HepG2 (cell line): Measurements from ENCODE around the gene KIF19. TPM values are rescaled to one million over a fixed set of nuclear protein-coding genes. Genes with fewer than 3 reads are reported as not detected.

ENCODE experiments used
- ATAC-seq: fragments of 200-7000 bp; cut with Tn5 transposase; 3 replicates; pipeline ENCODE4 v1.9.1; 2020; ENCODE audit warnings: mild to moderate bottlenecking, moderate library complexity
- BruUV-seq: library from RNA; stranded (reverse); fragments of 400-500 nt; replicated peaks from 2 replicates; lab custom pipeline; 2021; lab: Mats Ljungman, UMichigan
- CTCF ChIA-PET: fragments of 300-600 bp; formaldehyde crosslinking; extraction: SDS; loops from one replicate; lab custom pipeline; 2021; ENCODE audit warnings: low total read pairs, inconsistent platforms, low intra/inter-chr PET ratio; lab: Yijun Ruan, JAX
- POLR2A ChIA-PET: fragments of 350-600 bp; sonication (Branson Sonifier 250); formaldehyde crosslinking; loops from one replicate; lab custom pipeline; 2020; ENCODE audit warnings: antibody characterized with exemption, inconsistent platforms; lab: Yijun Ruan, JAX
- DNase-seq: peaks from one replicate; pipeline ENCODE4 v3.0.0-alpha.2; 2015; ENCODE audit warnings: low spot score
- FAIRE-seq: peaks from 3 replicates; lab custom pipeline; 2011; peaks lifted over from hg19 to GRCh38; lab: Jason Lieb, UNC
- H2AFZ ChIP-seq: one replicate; pipeline ENCODE4 v1.6.1; 2011; ENCODE audit warnings: low read length, inconsistent platforms
- H3K27ac ChIP-seq: fragments of 300-600 bp; 3 replicates; pipeline ENCODE4 v1.8.0; 2011; ENCODE audit warnings: mixed run types, mild to moderate bottlenecking, mixed read lengths, low read length, inconsistent platforms; ENCODE audit not compliant: insufficient read depth; ENCODE audit errors: extremely low read length
- H3K27me3 ChIP-seq, 2 experiments: fragments of 200-600 bp in 1 of 2; 2 replicates in 1 of 2; 3 replicates in 1 of 2; pipeline versions ENCODE4 v1.6.0 to v1.8.0; 2011; ENCODE audit warnings: low read length in 2 of 2, mild to moderate bottlenecking in 2 of 2, moderate library complexity in 2 of 2, inconsistent platforms in 1 of 2; ENCODE audit not compliant: insufficient read depth in 2 of 2, control insufficient read depth in 1 of 2
- H3K36me3 ChIP-seq, 2 experiments: fragments of 200-600 bp in 1 of 2; replicated peaks in 1 of 2; 2 replicates in 1 of 2; 3 replicates in 1 of 2; pipeline versions ENCODE4 v1.5.1 to v1.8.0; 2011; ENCODE audit warnings: low read length in 2 of 2, inconsistent platforms in 1 of 2; ENCODE audit not compliant: insufficient read depth in 2 of 2, control insufficient read depth in 1 of 2
- H3K4me1 ChIP-seq: 2 replicates; pipeline ENCODE4 v1.5.1; 2012; ENCODE audit warnings: low read length, inconsistent platforms; ENCODE audit not compliant: insufficient read depth
- H3K4me2 ChIP-seq: 2 replicates; pipeline ENCODE4 v1.6.0; 2011; ENCODE audit warnings: low read depth, low read length, inconsistent platforms
- H3K4me3 ChIP-seq, 3 experiments: fragments of 200-600 bp in 1 of 3; sonication (generic), shearing (Covaris generic) in 1 of 3; replicated peaks in 1 of 3; 2 replicates each; pipeline ENCODE4 v1.5.1; 2011 to 2016; ENCODE audit warnings: low read length in 3 of 3, inconsistent platforms in 2 of 3, low read depth in 2 of 3, mild to moderate bottlenecking in 2 of 3, control low read depth in 1 of 3, mixed read lengths in 1 of 3; ENCODE audit not compliant: insufficient read depth in 1 of 3
- H3K79me2 ChIP-seq: one replicate; pipeline ENCODE4 v1.6.1; 2011; ENCODE audit warnings: low read length, inconsistent platforms; ENCODE audit not compliant: insufficient read depth
- H3K9ac ChIP-seq: 2 replicates; pipeline ENCODE4 v1.6.0; 2011; ENCODE audit warnings: mild to moderate bottlenecking, low read depth, low read length, inconsistent platforms; ENCODE audit not compliant: insufficient read depth
- H3K9me3 ChIP-seq: 2 replicates; pipeline ENCODE4 v1.5.1; 2012; ENCODE audit warnings: mild to moderate bottlenecking, low read length
- H4K20me1 ChIP-seq: 2 replicates; pipeline ENCODE4 v1.6.0; 2011; ENCODE audit warnings: inconsistent platforms, mild to moderate bottlenecking, low read length, moderate library complexity; ENCODE audit not compliant: insufficient read depth
- ADNP ChIP-seq: sonication (generic); formaldehyde crosslinking; IDR thresholded peaks from 2 replicates; pipeline ENCODE4 v1.4.0; 2020; ENCODE audit warnings: missing genetic modification reagents
- AHR ChIP-seq: IDR thresholded peaks from 2 replicates; pipeline ENCODE4 v1.6.1; 2018; ENCODE audit warnings: missing genetic modification reagents, missing compliant biosample characterization
- BRD4 ChIP-seq: sonication (generic); formaldehyde crosslinking; IDR thresholded peaks from 2 replicates; pipeline ENCODE4 v1.4.0; 2020; ENCODE audit warnings: missing genetic modification reagents
- GABPB1 ChIP-seq: IDR thresholded peaks from 2 replicates; pipeline ENCODE4 v1.6.1; 2016; ENCODE audit warnings: mild to moderate bottlenecking, missing genetic modification reagents, moderate library complexity, missing compliant biosample characterization
- KAT8 ChIP-seq: IDR thresholded peaks from 2 replicates; pipeline ENCODE4 v1.6.1; 2016; ENCODE audit warnings: missing genetic modification reagents, missing compliant biosample characterization
- MIXL1 ChIP-seq: IDR thresholded peaks from 2 replicates; pipeline ENCODE4 v1.6.1; 2016
- ZMYM2 ChIP-seq: sonication (generic); formaldehyde crosslinking; IDR thresholded peaks from 2 replicates; pipeline ENCODE4 v1.8.0; 2022; ENCODE audit warnings: mild to moderate bottlenecking, missing genetic modification reagents
- ZNF121 ChIP-seq: sonication (generic); formaldehyde crosslinking; IDR thresholded peaks from 2 replicates; pipeline ENCODE4 v1.5.0; 2020; ENCODE audit warnings: mild to moderate bottlenecking, missing genetic modification reagents
- WGBS: methylation state at CpG from one replicate; pipeline ENCODE4 v1.1.6; 2017; ENCODE audit warnings: low lambda C conversion rate; 5-methylcytosine and 5-hydroxymethylcytosine counted together
- in situ Hi-C: cut with HindIII; loops from 2 replicates; pipeline ENCODE4 v1.10.0; 2017; ENCODE audit warnings: low pct_unique_long_range_greater_than_20kb; ENCODE audit not compliant: extremely low pct_ligation_motif_present
- intact Hi-C: fragments of 100-400 bp; cut with micrococcal nuclease; formaldehyde crosslinking; loops from one replicate; pipeline ENCODE4 v1.10.0; 2022; ENCODE audit not compliant: unreplicated experiment
- polyA plus RNA-seq, 8 experiments: library from polyadenylated mRNA; depleted of rRNA in 3 of 8; stranded (reverse) in 7 of 8; unstranded in 1 of 8; fragments of >200 nt; fragmentation: Illumina TruSeq in 4 of 8; extraction: Trizol in 4 of 8; gene quantifications; 2 replicates each; pipeline versions ENCODE4 v1.2.1 to v1.2.3, GENCODE V29; 2011 to 2016; ENCODE audit warnings: low read depth in 4 of 8, missing spikeins in 1 of 8, mixed read lengths in 1 of 8; ENCODE audit not compliant: insufficient read depth in 1 of 8
- total RNA-seq, 5 experiments: library from RNA; depleted of rRNA; stranded (reverse); fragments of >200 nt; fragmentation: Illumina TruSeq; extraction: Trizol; gene quantifications; 2 replicates each; pipeline ENCODE4 v1.2.3, GENCODE V29; 2016; ENCODE audit warnings: low read depth in 1 of 5
- TF ChIP-seq, protein P1 (sequence below): sonication (generic); formaldehyde crosslinking; IDR thresholded peaks from 2 replicates; pipeline ENCODE4 v1.4.0; 2020; ENCODE audit warnings: missing genetic modification reagents
- TF ChIP-seq, protein P2 (sequence below): sonication (generic); formaldehyde crosslinking; IDR thresholded peaks from 2 replicates; pipeline ENCODE4 v1.4.0; 2020; ENCODE audit warnings: mild to moderate bottlenecking, missing genetic modification reagents

The KIF19 gene
- total and polyA plus RNA-seq, 2 of the 13 experiments (the other 11 are each of a cell fraction or from before 2014, with no cell fraction given) = not detected

DNA sequence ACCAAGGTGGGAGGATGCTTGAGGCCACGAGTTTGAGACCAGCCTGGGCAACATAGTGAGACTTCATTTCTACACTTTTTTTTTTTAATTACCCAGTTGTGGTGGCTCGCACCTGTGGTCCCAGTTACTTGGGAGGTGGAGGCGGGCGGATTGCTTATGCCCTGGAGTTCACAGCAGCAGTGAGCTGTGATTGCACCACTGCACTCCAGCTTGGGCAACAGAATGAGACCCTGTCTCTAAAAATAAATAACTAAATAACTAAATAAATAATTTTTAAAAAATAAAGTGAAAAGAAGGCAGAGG, 42.7 kb upstream of the KIF19 start:
- WGBS = 54% methylated on average over 4 of the region's 4 CpGs
- POLR2A ChIA-PET = no interaction called here
- intact Hi-C loops = no loop called here

DNA sequence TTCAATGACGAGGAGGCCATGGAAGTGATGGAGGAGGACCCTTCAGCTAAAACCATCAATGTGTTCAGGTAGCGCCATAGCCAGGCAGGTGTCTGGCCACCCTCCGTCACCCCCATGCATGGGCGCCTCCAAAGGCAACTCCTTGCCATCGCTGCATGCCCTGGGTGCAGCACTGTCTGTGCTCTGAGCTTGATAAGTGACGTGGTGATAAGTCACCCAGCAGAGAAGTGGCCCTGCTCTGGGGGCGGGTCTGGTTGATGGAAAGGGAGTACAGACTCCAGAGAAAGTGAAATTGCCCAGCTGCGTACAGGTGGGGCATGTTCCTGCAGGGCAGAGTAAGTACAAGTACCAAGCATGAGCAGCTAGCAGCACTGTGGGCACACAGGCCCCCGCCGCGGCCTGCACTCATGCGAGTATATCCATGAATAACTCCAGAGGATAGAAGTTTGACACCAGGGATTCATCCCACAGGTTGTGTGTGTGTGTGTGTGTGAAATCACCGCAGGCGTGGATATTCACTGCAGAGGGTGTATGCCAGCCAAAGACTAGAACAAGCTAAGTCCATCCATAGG, 38.9 kb upstream of the KIF19 start:
- intact Hi-C loops = no loop called here
- no peaks in the 10 kb centered on the region for H3K4me1 ChIP-seq
- POLR2A ChIA-PET = no interaction called here
- 47% methylated on average over 14 of the region's 14 CpGs for WGBS
- H3K9ac ChIP-seq = no peak overlapping the region
- FAIRE-seq (no peak), DNase-seq (no peak), ATAC-seq (no peak)
- H3K36me3 ChIP-seq = no peaks in the 10 kb centered on the region
- in situ Hi-C loops = no loop called here
- TF ChIP-seq MIXL1 (no peak), AHR (CRISPR knock-in tag) (no peak), ZNF121 (CRISPR knock-in tag) (no peak), GABPB1 (CRISPR knock-in tag) (no peak)
- TF ChIP-seq, protein P1, sequence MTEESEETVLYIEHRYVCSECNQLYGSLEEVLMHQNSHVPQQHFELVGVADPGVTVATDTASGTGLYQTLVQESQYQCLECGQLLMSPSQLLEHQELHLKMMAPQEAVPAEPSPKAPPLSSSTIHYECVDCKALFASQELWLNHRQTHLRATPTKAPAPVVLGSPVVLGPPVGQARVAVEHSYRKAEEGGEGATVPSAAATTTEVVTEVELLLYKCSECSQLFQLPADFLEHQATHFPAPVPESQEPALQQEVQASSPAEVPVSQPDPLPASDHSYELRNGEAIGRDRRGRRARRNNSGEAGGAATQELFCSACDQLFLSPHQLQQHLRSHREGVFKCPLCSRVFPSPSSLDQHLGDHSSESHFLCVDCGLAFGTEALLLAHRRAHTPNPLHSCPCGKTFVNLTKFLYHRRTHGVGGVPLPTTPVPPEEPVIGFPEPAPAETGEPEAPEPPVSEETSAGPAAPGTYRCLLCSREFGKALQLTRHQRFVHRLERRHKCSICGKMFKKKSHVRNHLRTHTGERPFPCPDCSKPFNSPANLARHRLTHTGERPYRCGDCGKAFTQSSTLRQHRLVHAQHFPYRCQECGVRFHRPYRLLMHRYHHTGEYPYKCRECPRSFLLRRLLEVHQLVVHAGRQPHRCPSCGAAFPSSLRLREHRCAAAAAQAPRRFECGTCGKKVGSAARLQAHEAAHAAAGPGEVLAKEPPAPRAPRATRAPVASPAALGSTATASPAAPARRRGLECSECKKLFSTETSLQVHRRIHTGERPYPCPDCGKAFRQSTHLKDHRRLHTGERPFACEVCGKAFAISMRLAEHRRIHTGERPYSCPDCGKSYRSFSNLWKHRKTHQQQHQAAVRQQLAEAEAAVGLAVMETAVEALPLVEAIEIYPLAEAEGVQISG (CRISPR knock-in tag) = no peak
- CTCF ChIA-PET = no interaction called here
- H3K4me3 ChIP-seq = no peak overlapping the region
- no peak overlapping the region for H3K27ac ChIP-seq
- H4K20me1 ChIP-seq = no peaks in the 10 kb centered on the region
- peaks cover 5 to 25% of the 10 kb centered on the region in 2 experiments; a peak in 3 of 5 replicates for H3K27me3 ChIP-seq
- H3K4me2 ChIP-seq = no peak overlapping the region
- no TSS peak for BruUV-seq
- no peaks in the 10 kb centered on the region for H3K9me3 ChIP-seq
- H2AFZ ChIP-seq = no peak overlapping the region
- no peaks in the 10 kb centered on the region for H3K79me2 ChIP-seq

More for the DNA sequence above, 42.7 kb upstream of the KIF19 start:
- Histone ChIP-seq H2AFZ (no peak overlapping the region), H3K27me3 (peaks cover 3 to 7% of the 10 kb centered on the region in 2 experiments; a peak in 2 of 5 replicates), H4K20me1 (no peaks in the 10 kb centered on the region), H3K4me2 (no peak overlapping the region), H3K9me3 (no peaks in the 10 kb centered on the region), H3K9ac (no peak overlapping the region), H3K79me2 (no peaks in the 10 kb centered on the region), H3K27ac (no peak overlapping the region), H3K4me3 (no peak overlapping the region), H3K4me1 (no peaks in the 10 kb centered on the region), H3K36me3 (no peaks in the 10 kb centered on the region)
- FAIRE-seq = no peak
- CTCF ChIA-PET = no interaction called here
- no peak for ATAC-seq
- no TSS peak for BruUV-seq
- TF ChIP-seq BRD4 (CRISPR knock-in tag) (no peak), ZMYM2 (no peak), KAT8 (no peak), ADNP (CRISPR knock-in tag) (no peak)
- TF ChIP-seq, protein P2, sequence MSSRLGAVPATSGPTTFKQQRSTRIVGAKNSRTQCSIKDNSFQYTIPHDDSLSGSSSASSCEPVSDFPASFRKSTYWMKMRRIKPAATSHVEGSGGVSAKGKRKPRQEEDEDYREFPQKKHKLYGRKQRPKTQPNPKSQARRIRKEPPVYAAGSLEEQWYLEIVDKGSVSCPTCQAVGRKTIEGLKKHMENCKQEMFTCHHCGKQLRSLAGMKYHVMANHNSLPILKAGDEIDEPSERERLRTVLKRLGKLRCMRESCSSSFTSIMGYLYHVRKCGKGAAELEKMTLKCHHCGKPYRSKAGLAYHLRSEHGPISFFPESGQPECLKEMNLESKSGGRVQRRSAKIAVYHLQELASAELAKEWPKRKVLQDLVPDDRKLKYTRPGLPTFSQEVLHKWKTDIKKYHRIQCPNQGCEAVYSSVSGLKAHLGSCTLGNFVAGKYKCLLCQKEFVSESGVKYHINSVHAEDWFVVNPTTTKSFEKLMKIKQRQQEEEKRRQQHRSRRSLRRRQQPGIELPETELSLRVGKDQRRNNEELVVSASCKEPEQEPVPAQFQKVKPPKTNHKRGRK = no peak
- in situ Hi-C loops = no loop called here
- DNase-seq = no peak
